Astrocyte (in vitro differentiated cells and primary cell): ENCODE results near the gene ATAD2B. TPM values are rescaled to one million over a fixed set of nuclear protein-coding genes. Genes with fewer than 3 reads are reported as not detected.

Experiments
- DNase-seq: peaks from one replicate; pipeline ENCODE4 v3.0.0-alpha.2; 2010; ENCODE audit warnings: low read depth
- FAIRE-seq: peaks from 2 replicates; lab custom pipeline; 2011; peaks lifted over from hg19 to GRCh38; lab: Jason Lieb, UNC
- H2AFZ ChIP-seq: 2 replicates; pipeline ENCODE4 v1.6.0; 2012; ENCODE audit warnings: low read depth, low read length, inconsistent platforms
- H3K27ac ChIP-seq: 2 replicates; pipeline ENCODE4 v1.5.1; 2011; ENCODE audit warnings: low read depth, low read length, inconsistent platforms
- H3K27me3 ChIP-seq: 2 replicates; pipeline ENCODE4 v1.6.0; 2011; ENCODE audit warnings: low read length, inconsistent platforms; ENCODE audit not compliant: insufficient read depth
- H3K36me3 ChIP-seq: 2 replicates; pipeline ENCODE4 v1.5.1; 2011; ENCODE audit warnings: low read length, inconsistent platforms; ENCODE audit not compliant: insufficient read depth
- H3K4me1 ChIP-seq: 2 replicates; pipeline ENCODE4 v1.5.1; 2011; ENCODE audit warnings: low read length, inconsistent platforms; ENCODE audit not compliant: insufficient read depth
- H3K4me2 ChIP-seq: 2 replicates; pipeline ENCODE4 v1.6.0; 2012; ENCODE audit warnings: low read length, inconsistent platforms
- H3K4me3 ChIP-seq: 2 replicates; pipeline ENCODE4 v1.5.1; 2011; ENCODE audit warnings: low read depth, mild to moderate bottlenecking, low read length, inconsistent platforms; ENCODE audit not compliant: insufficient read depth
- H3K79me2 ChIP-seq: 2 replicates; pipeline ENCODE4 v1.6.0; 2012; ENCODE audit warnings: mild to moderate bottlenecking, low read length, inconsistent platforms; ENCODE audit not compliant: insufficient read depth
- H3K9ac ChIP-seq: 2 replicates; pipeline ENCODE4 v1.6.0; 2012; ENCODE audit warnings: mild to moderate bottlenecking, low read length, inconsistent platforms
- H3K9me3 ChIP-seq: 2 replicates; pipeline ENCODE4 v1.5.1; 2012; ENCODE audit warnings: low read depth, mild to moderate bottlenecking, low read length, inconsistent platforms; ENCODE audit not compliant: insufficient read depth
- H4K20me1 ChIP-seq: 2 replicates; pipeline ENCODE4 v1.6.0; 2012; ENCODE audit warnings: low read length, inconsistent platforms; ENCODE audit not compliant: insufficient read depth
- H3K27ac Mint-ChIP-seq: one replicate; pipeline ENCODE4 v1.8.0; 2021; ENCODE audit warnings: mild to moderate bottlenecking, mixed read lengths; ENCODE audit not compliant: unreplicated experiment
- H3K27me3 Mint-ChIP-seq: one replicate; pipeline ENCODE4 v1.8.0; 2021; ENCODE audit warnings: low read depth, mixed read lengths; ENCODE audit not compliant: unreplicated experiment
- H3K36me3 Mint-ChIP-seq: one replicate; pipeline ENCODE4 v1.8.0; 2021; ENCODE audit warnings: low read depth, mixed read lengths; ENCODE audit not compliant: unreplicated experiment
- H3K4me1 Mint-ChIP-seq: one replicate; pipeline ENCODE4 v1.8.0; 2021; ENCODE audit warnings: low read depth, mixed read lengths; ENCODE audit not compliant: unreplicated experiment
- H3K4me3 Mint-ChIP-seq: one replicate; pipeline ENCODE4 v1.8.0; 2021; ENCODE audit warnings: mild to moderate bottlenecking, moderate library complexity, mixed read lengths; ENCODE audit not compliant: unreplicated experiment
- H3K9me3 Mint-ChIP-seq: one replicate; pipeline ENCODE4 v1.8.0; 2021; ENCODE audit warnings: mild to moderate bottlenecking, mixed read lengths; ENCODE audit not compliant: unreplicated experiment
- CTCF ChIP-seq: IDR thresholded peaks from 2 replicates; pipeline ENCODE4 v1.5.1; 2011; ENCODE audit warnings: low read depth, mild to moderate bottlenecking, inconsistent platforms, low read length, moderate library complexity; ENCODE audit not compliant: insufficient read depth
- EZH2 ChIP-seq: IDR thresholded peaks from 2 replicates; pipeline ENCODE4 v1.6.1; 2012; ENCODE audit warnings: mild to moderate bottlenecking, low read length, inconsistent platforms; ENCODE audit not compliant: insufficient read depth
- total RNA-seq: library from RNA; stranded (reverse); gene quantifications from 2 replicates; pipeline ENCODE4 v1.2.1, GENCODE V29; 2021

The ATAD2B gene
- total RNA-seq, 1 donor from 2014 or later: 12.2 TPM

DNA sequence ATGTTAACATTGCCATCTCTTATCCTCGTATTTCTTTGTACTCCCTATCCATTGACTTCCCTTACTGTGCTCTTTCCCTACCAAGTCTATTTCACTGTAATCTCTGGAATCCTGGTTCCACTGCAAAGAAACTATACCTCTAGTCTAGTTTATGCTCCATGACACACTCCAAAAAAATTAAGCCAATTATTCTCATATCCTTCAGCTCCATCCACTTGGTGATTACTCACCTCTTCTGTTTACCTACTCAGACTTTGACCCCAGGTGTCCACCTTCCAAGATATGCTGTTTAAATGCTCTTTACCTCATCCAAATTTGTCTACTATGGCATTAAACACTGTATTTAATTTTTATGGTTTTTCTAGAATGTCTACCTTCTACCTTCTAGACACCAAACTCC, 137.9 kb downstream of the ATAD2B start:
- Histone ChIP-seq H3K27me3 (no peaks in the 10 kb centered on the region), H3K4me2 (no peak overlapping the region), H3K36me3 (peaks cover 5% of the 10 kb centered on the region), H3K9ac (no peak overlapping the region), H3K9me3 (no peaks in the 10 kb centered on the region), H3K79me2 (no peaks in the 10 kb centered on the region), H2AFZ (no peak overlapping the region), H3K4me3 (no peak overlapping the region), H4K20me1 (no peaks in the 10 kb centered on the region), H3K27ac (no peak overlapping the region), H3K4me1 (peaks cover 6% of the 10 kb centered on the region)
- H3K27ac Mint-ChIP-seq: no peak overlapping the region
- H3K9me3 Mint-ChIP-seq: no peaks in the 10 kb centered on the region
- H3K36me3 Mint-ChIP-seq: peaks cover 3% of the 10 kb centered on the region
- no peak overlapping the region for H3K4me3 Mint-ChIP-seq
- FAIRE-seq (no peak), DNase-seq (no peak)
- H3K4me1 Mint-ChIP-seq: peaks cover 17% of the 10 kb centered on the region
- no peak for TF ChIP-seq EZH2
- no peak for TF ChIP-seq CTCF
- H3K27me3 Mint-ChIP-seq: no peaks in the 10 kb centered on the region

GRCh38 chr2:23788100-23788499, 138.8 kb downstream of the ATAD2B start:
- Histone ChIP-seq H3K4me3 (no peak overlapping the region), H3K27ac (no peak overlapping the region), H3K9ac (no peak overlapping the region), H3K27me3 (no peaks in the 10 kb centered on the region), H4K20me1 (no peaks in the 10 kb centered on the region), H3K36me3 (peaks cover 5% of the 10 kb centered on the region), H3K4me2 (no peak overlapping the region), H3K9me3 (no peaks in the 10 kb centered on the region), H3K4me1 (peaks cover 6% of the 10 kb centered on the region), H2AFZ (no peak overlapping the region), H3K79me2 (no peaks in the 10 kb centered on the region)
- Mint-ChIP-seq H3K27ac (no peak overlapping the region), H3K9me3 (no peaks in the 10 kb centered on the region), H3K4me1 (peaks cover 17% of the 10 kb centered on the region), H3K27me3 (no peaks in the 10 kb centered on the region), H3K36me3 (peaks cover 3% of the 10 kb centered on the region), H3K4me3 (no peak overlapping the region)
- no peak for FAIRE-seq
- no peak for DNase-seq
- TF ChIP-seq EZH2 (no peak), CTCF (no peak)

DNA sequence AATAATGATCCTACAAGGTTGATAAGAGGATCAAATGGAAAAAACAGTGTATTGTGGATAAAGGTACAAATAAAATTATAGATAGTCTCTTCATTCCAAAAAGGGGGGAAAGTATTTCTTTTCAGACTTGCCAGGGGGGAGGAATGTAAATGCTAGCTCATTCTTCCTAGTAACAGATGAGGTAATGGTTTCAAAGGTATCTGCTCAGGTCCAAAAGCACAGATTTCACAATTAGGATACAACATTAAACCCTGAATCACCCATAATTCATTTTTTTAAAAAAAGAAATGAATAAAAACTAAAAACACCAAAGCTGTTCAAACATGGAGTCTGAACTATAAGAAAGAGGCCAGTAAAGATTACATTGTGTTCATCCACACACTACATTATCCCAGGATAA, 142.0 kb downstream of the ATAD2B start:
- FAIRE-seq: no peak
- H3K27ac Mint-ChIP-seq: no peak overlapping the region

More for the DNA sequence above, 142.0 kb downstream of the ATAD2B start:
- no peak for TF ChIP-seq EZH2
- no peak for TF ChIP-seq CTCF
- H3K27me3 ChIP-seq: no peaks in the 10 kb centered on the region
- DNase-seq: no peak
- H3K4me2 ChIP-seq: no peak overlapping the region
- peaks cover 3% of the 10 kb centered on the region for H3K36me3 Mint-ChIP-seq
- no peak overlapping the region for H3K9ac ChIP-seq
- H3K79me2 ChIP-seq: no peaks in the 10 kb centered on the region
- no peak overlapping the region for H3K4me3 ChIP-seq
- H4K20me1 ChIP-seq: no peaks in the 10 kb centered on the region
- no peak overlapping the region for H2AFZ ChIP-seq
- H3K27me3 Mint-ChIP-seq: no peaks in the 10 kb centered on the region
- H3K36me3 ChIP-seq: peaks cover 7% of the 10 kb centered on the region
- peaks cover 8% of the 10 kb centered on the region for H3K4me1 Mint-ChIP-seq
- no peaks in the 10 kb centered on the region for H3K9me3 ChIP-seq
- H3K4me1 ChIP-seq: peaks cover 6% of the 10 kb centered on the region
- H3K4me3 Mint-ChIP-seq: no peak overlapping the region
- H3K27ac ChIP-seq: no peak overlapping the region
- H3K9me3 Mint-ChIP-seq: no peaks in the 10 kb centered on the region
